HCT116 (cell line): Measurements from ENCODE around the gene SSTR5. TPM values are rescaled to one million over a fixed set of nuclear protein-coding genes. Genes with fewer than 3 reads are reported as not detected.

Source experiments
- ATAC-seq: fragments of 200-7000 bp; cut with Tn5 transposase; 2 replicates; pipeline ENCODE4 v1.9.1; 2020; ENCODE audit warnings: mild to moderate bottlenecking, moderate library complexity
- BruUV-seq: library from RNA; stranded (reverse); fragments of 400-500 nt; replicated peaks from 2 replicates; lab custom pipeline; 2021; lab: Mats Ljungman, UMichigan
- CTCF ChIA-PET: fragments of 300-600 bp; sonication (Branson Sonifier 250); formaldehyde crosslinking; loops from one replicate; lab custom pipeline; 2021; ENCODE audit warnings: antibody characterized with exemption; lab: Charles Lee
- POLR2A ChIA-PET: fragments of 300-600, 350-600 bp; sonication (Branson Sonifier 250); formaldehyde crosslinking; loops from one replicate; lab custom pipeline; 2021; ENCODE audit warnings: antibody characterized with exemption; lab: Charles Lee
- RAD21 ChIA-PET, 2 experiments: fragments of 300-600 bp; sonication (Branson Sonifier 250); formaldehyde crosslinking; loops; one replicate each; lab custom pipeline; 2023; ENCODE audit warnings: low total read pairs in 2 of 2; ENCODE audit not compliant: uncharacterized antibody in 2 of 2, unreplicated experiment in 2 of 2, low non-redundant PET in 1 of 2; lab: Charles Lee
- DNase-seq: peaks from one replicate; pipeline ENCODE4 v3.0.0-alpha.2; 2010; ENCODE audit warnings: low read depth, low spot score
- H2AFZ ChIP-seq: fragments of 200-600 bp; shearing (Covaris generic), sonication (generic); 2 replicates; pipeline ENCODE4 v1.6.1; 2017; ENCODE audit warnings: low read depth, mixed run types, mixed read lengths, antibody characterized with exemption, low read length; ENCODE audit not compliant: poor library complexity, severe bottlenecking
- H3K27ac ChIP-seq: 2 replicates; pipeline ENCODE4 v1.5.1; 2012; ENCODE audit warnings: low read depth, low read length
- H3K27me3 ChIP-seq: fragments of 200-600 bp; sonication (generic); 2 replicates; pipeline ENCODE4 v1.6.1; 2016; ENCODE audit warnings: mixed run types, low read length, mixed read lengths; ENCODE audit not compliant: insufficient read depth
- H3K36me3 ChIP-seq, 2 experiments: fragments of 200-500 bp in 1 of 2; fragments of 200-600 bp in 1 of 2; sonication (Bioruptor generic) in 1 of 2; sonication (generic) in 1 of 2; 2 replicates each; pipeline versions ENCODE4 v1.5.1 to v1.6.1; 2014 to 2016; ENCODE audit warnings: low read length in 2 of 2, inconsistent platforms in 1 of 2, mixed read lengths in 1 of 2, mixed run types in 1 of 2; ENCODE audit not compliant: insufficient read depth in 2 of 2, control insufficient read depth in 1 of 2
- H3K4me1 ChIP-seq, 2 experiments: fragments of 200-600 bp in 1 of 2; sonication (generic) in 1 of 2; 2 replicates each; pipeline versions ENCODE4 v1.5.1 to v1.6.1; 2012 to 2017; ENCODE audit warnings: low read length in 2 of 2, inconsistent platforms in 1 of 2, mild to moderate bottlenecking in 1 of 2, mixed read lengths in 1 of 2, mixed run types in 1 of 2, moderate library complexity in 1 of 2; ENCODE audit not compliant: insufficient read depth in 2 of 2, control insufficient read depth in 1 of 2
- H3K4me2 ChIP-seq: fragments of 200-600 bp; sonication (generic); 2 replicates; pipeline ENCODE4 v1.6.1; 2017; ENCODE audit warnings: mixed run types, low read length, mixed read lengths
- H3K4me3 ChIP-seq, 2 experiments: fragments of 200-600 bp in 1 of 2; sonication (generic) in 1 of 2; replicated peaks in 1 of 2; 2 replicates each; pipeline ENCODE4 v1.5.1; 2011 to 2016; ENCODE audit warnings: low read length in 2 of 2, control low read depth in 1 of 2, low read depth in 1 of 2, mild to moderate bottlenecking in 1 of 2, mixed read lengths in 1 of 2, mixed run types in 1 of 2
- H3K79me2 ChIP-seq: fragments of 200-600 bp; sonication (generic); 2 replicates; pipeline ENCODE4 v1.6.1; 2017; ENCODE audit warnings: mild to moderate bottlenecking, mixed run types, low read length, moderate library complexity, mixed read lengths; ENCODE audit not compliant: insufficient read depth
- H3K9ac ChIP-seq: fragments of 200-600 bp; sonication (generic); 2 replicates; pipeline ENCODE4 v1.6.1; 2016; ENCODE audit warnings: low read length, mixed read lengths
- H3K9me2 ChIP-seq: fragments of 200-600 bp; sonication (generic), shearing (Covaris generic); 2 replicates; pipeline ENCODE4 v1.6.1; 2017; ENCODE audit warnings: mixed run types, mild to moderate bottlenecking, moderate library complexity; ENCODE audit not compliant: insufficient read depth
- H3K9me3 ChIP-seq, 2 experiments: fragments of 200-500 bp in 1 of 2; fragments of 200-600 bp in 1 of 2; sonication (Bioruptor generic) in 1 of 2; sonication (generic) in 1 of 2; 2 replicates each; pipeline ENCODE4 v1.6.1; 2014 to 2017; ENCODE audit warnings: low read length in 2 of 2, mixed read lengths in 2 of 2, inconsistent platforms in 1 of 2, low read depth in 1 of 2, mild to moderate bottlenecking in 1 of 2, mixed run types in 1 of 2, moderate library complexity in 1 of 2; ENCODE audit not compliant: control insufficient read depth in 1 of 2, insufficient read depth in 1 of 2
- H4K20me1 ChIP-seq: fragments of 200-600 bp; sonication (generic), shearing (Covaris generic); 2 replicates; pipeline ENCODE4 v1.6.1; 2017; ENCODE audit warnings: mixed run types, mild to moderate bottlenecking, moderate library complexity; ENCODE audit not compliant: insufficient read depth
- CBX3 ChIP-seq: IDR thresholded peaks from 2 replicates; pipeline ENCODE4 v1.6.1; 2012; ENCODE audit warnings: low read depth
- CEBPB ChIP-seq: IDR thresholded peaks from 2 replicates; pipeline ENCODE4 v1.6.1; 2012; ENCODE audit warnings: low read depth
- FOSL1 ChIP-seq: IDR thresholded peaks from 2 replicates; pipeline ENCODE4 v1.6.1; 2012; ENCODE audit warnings: low read depth
- JUND ChIP-seq: IDR thresholded peaks from 2 replicates; pipeline ENCODE4 v1.6.1; 2012
- POLR2A ChIP-seq: IDR thresholded peaks from 2 replicates; pipeline ENCODE4 v1.7.0; 2011; ENCODE audit warnings: borderline replicate concordance; ENCODE audit not compliant: insufficient read depth, insufficient read length; ENCODE audit errors: extremely low read depth
- POLR2AphosphoS5 ChIP-seq: IDR thresholded peaks from 2 replicates; pipeline ENCODE4 v1.6.1; 2011; ENCODE audit warnings: mild to moderate bottlenecking, low read depth, low read length, moderate library complexity
- SIN3A ChIP-seq: IDR thresholded peaks from 2 replicates; pipeline ENCODE4 v1.6.1; 2012; ENCODE audit warnings: low read depth
- SRF ChIP-seq: IDR thresholded peaks from 2 replicates; pipeline ENCODE4 v1.6.1; 2012; ENCODE audit warnings: low read depth
- TCF7L2 ChIP-seq: IDR thresholded peaks from 2 replicates; pipeline ENCODE4 v1.7.0; 2011; ENCODE audit warnings: borderline replicate concordance, inconsistent platforms; ENCODE audit not compliant: insufficient read depth, insufficient read length; ENCODE audit errors: extremely low read depth
- YY1 ChIP-seq: IDR thresholded peaks from 2 replicates; pipeline ENCODE4 v1.6.1; 2011; ENCODE audit warnings: low read length, low read depth, moderate library complexity, mild to moderate bottlenecking; ENCODE audit not compliant: insufficient replicate concordance; ENCODE audit errors: extremely low read depth
- intact Hi-C: fragments of 100-400 bp; cut with micrococcal nuclease; formaldehyde crosslinking; loops from 2 replicates; pipeline ENCODE4 v1.10.0; 2022
- total RNA-seq: library from RNA; stranded (reverse); gene quantifications from one replicate; pipeline ENCODE4 v1.2.1, GENCODE V29; 2021; ENCODE audit not compliant: unreplicated experiment
- TF ChIP-seq, protein P1 (sequence below): IDR thresholded peaks from 2 replicates; pipeline ENCODE4 v1.6.1; 2011; ENCODE audit warnings: mild to moderate bottlenecking, low read length, moderate library complexity; ENCODE audit not compliant: insufficient replicate concordance; ENCODE audit errors: extremely low read depth
- TF ChIP-seq, protein P2 (sequence below): IDR thresholded peaks from 2 replicates; pipeline ENCODE4 v1.6.1; 2012; ENCODE audit warnings: low read depth
- TF ChIP-seq, protein P3 (sequence below): IDR thresholded peaks from 2 replicates; pipeline ENCODE4 v1.6.1; 2012

Gene SSTR5
- total RNA-seq, 1 experiment from 2014 or later: 7.2 TPM

DNA sequence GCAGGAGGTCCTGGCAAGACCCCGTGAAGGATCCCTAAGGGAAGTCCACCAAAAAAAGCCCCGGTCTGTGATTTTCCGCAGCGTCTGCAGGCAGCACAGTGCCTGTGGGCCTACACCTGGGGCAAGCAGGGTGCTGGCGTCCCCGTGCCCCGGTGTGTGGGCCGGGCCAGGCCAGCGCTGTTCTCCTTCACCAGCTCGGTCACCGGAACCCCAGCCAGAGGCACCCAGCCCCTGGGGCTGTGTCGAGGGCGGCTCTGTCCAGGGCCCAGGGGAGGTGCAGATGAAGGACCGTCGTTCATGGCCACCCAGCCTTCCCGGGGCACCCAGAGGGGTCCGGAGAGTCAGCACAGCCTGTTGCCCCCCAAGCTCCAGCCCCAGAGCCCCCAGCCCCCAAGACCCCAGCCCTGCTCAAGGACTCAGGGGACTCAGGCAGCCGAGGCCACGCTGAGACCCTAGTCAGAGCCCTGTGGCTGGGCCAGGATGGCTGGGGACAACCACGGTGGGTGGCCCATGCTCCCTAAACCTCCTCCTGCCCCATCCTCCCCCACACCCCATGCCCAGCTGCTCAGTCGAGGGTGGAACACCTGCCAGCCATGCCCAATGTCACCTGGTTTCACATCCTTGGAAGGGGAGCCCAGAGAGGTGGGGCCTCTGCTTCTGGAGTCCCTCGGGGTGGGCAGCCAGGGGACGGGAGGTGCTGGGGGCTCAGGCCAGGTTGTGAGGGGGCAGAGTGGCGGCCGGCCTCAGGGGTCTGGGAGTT is 29.2 kb downstream of the SSTR5 start (continued):
- TF ChIP-seq, protein P1, sequence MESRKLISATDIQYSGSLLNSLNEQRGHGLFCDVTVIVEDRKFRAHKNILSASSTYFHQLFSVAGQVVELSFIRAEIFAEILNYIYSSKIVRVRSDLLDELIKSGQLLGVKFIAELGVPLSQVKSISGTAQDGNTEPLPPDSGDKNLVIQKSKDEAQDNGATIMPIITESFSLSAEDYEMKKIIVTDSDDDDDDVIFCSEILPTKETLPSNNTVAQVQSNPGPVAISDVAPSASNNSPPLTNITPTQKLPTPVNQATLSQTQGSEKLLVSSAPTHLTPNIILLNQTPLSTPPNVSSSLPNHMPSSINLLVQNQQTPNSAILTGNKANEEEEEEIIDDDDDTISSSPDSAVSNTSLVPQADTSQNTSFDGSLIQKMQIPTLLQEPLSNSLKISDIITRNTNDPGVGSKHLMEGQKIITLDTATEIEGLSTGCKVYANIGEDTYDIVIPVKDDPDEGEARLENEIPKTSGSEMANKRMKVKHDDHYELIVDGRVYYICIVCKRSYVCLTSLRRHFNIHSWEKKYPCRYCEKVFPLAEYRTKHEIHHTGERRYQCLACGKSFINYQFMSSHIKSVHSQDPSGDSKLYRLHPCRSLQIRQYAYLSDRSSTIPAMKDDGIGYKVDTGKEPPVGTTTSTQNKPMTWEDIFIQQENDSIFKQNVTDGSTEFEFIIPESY: no peak
- no peak for TF ChIP-seq SRF
- TF ChIP-seq, protein P2, sequence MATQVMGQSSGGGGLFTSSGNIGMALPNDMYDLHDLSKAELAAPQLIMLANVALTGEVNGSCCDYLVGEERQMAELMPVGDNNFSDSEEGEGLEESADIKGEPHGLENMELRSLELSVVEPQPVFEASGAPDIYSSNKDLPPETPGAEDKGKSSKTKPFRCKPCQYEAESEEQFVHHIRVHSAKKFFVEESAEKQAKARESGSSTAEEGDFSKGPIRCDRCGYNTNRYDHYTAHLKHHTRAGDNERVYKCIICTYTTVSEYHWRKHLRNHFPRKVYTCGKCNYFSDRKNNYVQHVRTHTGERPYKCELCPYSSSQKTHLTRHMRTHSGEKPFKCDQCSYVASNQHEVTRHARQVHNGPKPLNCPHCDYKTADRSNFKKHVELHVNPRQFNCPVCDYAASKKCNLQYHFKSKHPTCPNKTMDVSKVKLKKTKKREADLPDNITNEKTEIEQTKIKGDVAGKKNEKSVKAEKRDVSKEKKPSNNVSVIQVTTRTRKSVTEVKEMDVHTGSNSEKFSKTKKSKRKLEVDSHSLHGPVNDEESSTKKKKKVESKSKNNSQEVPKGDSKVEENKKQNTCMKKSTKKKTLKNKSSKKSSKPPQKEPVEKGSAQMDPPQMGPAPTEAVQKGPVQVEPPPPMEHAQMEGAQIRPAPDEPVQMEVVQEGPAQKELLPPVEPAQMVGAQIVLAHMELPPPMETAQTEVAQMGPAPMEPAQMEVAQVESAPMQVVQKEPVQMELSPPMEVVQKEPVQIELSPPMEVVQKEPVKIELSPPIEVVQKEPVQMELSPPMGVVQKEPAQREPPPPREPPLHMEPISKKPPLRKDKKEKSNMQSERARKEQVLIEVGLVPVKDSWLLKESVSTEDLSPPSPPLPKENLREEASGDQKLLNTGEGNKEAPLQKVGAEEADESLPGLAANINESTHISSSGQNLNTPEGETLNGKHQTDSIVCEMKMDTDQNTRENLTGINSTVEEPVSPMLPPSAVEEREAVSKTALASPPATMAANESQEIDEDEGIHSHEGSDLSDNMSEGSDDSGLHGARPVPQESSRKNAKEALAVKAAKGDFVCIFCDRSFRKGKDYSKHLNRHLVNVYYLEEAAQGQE: no peak
- TF ChIP-seq YY1: no peak

DNA sequence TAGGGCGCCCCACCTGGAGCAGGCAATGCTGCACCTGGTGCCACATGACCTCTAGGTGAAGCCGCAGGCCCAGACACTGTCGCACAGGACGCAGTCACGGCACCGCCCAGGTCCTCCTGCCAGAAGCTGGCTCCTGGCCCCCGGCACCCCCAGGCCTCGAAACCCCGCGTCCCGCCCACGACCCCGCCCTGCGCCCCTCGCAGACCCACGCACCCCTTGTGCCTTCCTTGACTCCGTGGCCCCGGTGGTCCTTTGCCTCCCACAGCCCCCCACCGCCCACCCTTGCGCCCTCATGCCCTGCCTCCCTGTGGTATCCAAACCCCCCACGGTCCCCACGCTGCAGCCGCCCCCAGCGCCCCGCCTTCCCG is 29.8 kb downstream of the SSTR5 start:
- Histone ChIP-seq H3K9me2 (no peaks in the 10 kb centered on the region), H3K27ac (no peak overlapping the region), H3K36me3 (no peaks in the 10 kb centered on the region), H3K9me3 (no peaks in the 10 kb centered on the region), H3K79me2 (no peaks in the 10 kb centered on the region), H3K4me3 (no peak overlapping the region), H3K27me3 (no peaks in the 10 kb centered on the region), H3K4me2 (no peak overlapping the region), H3K4me1 (peaks cover 8 to 46% of the 10 kb centered on the region in 2 experiments; a peak in 3 of 4 replicates), H2AFZ (no peak overlapping the region), H3K9ac (no peak overlapping the region), H4K20me1 (no peaks in the 10 kb centered on the region)
- CTCF ChIA-PET: interaction anchor here (1.0 to 1.3 kb wide), 3 partner anchors 11 to 96 kb away, joined by 3 to 5 read pairs (median 5); no protein-coding TSS in a partner anchor
- DNase-seq (no peak), ATAC-seq (no peak)
- POLR2A ChIA-PET: interaction anchor here (1.2 kb wide), 1 partner anchor 45 kb away, joined by 6 read pairs; no protein-coding TSS in a partner anchor
- no peak for TF ChIP-seq POLR2A
- no peak for TF ChIP-seq CBX3
- TF ChIP-seq CEBPB: no peak
- TF ChIP-seq FOSL1: no peak
- no peak for TF ChIP-seq TCF7L2
- TF ChIP-seq, protein P1: no peak
- TF ChIP-seq SIN3A: no peak
- TF ChIP-seq SRF: no peak
- no peak for TF ChIP-seq JUND
- no peak for TF ChIP-seq POLR2AphosphoS5
- TF ChIP-seq, protein P3, sequence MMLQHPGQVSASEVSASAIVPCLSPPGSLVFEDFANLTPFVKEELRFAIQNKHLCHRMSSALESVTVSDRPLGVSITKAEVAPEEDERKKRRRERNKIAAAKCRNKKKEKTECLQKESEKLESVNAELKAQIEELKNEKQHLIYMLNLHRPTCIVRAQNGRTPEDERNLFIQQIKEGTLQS: no peak
- BruUV-seq: no TSS peak
- RAD21 ChIA-PET: interaction anchor here in 1 of 2 experiments (1.2 kb wide), 1 partner anchor 45 kb away, joined by 7 read pairs; no protein-coding TSS in a partner anchor
- intact Hi-C loops: no loop called here
